ENCODE results near the gene BEST1. TPM values are rescaled to one million over a fixed set of nuclear protein-coding genes. Genes with fewer than 3 reads are reported as not detected.

BEST1 gene
- total RNA-seq, 3 donors from 2014 or later, result not detected

Other genes with a start within 250 kb of the BEST1 start
- 1 to 10 TPM in 1 of 3 donors, under 1 TPM in 2; 0.08 to 1.1 (median 0.24) TPM for gene MYRF, start 197.7 kb upstream of the BEST1 start, total RNA-seq
- gene TMEM258, start 157.8 kb upstream of the BEST1 start, total RNA-seq, result 100 to 1,000 TPM; 139 to 143 (median 142) TPM
- gene FEN1, start 157.4 kb upstream of the BEST1 start, total RNA-seq, result 100 to 1,000 TPM in 1 of 3 donors, 10 to 100 TPM in 2; 92.8 to 108 (median 94.2) TPM
- gene FADS1, start 133.3 kb upstream of the BEST1 start, total RNA-seq, result 1 to 10 TPM; 2.1 to 3.5 (median 3.3) TPM
- gene FADS2, start 122.1 kb upstream of the BEST1 start, total RNA-seq, result 1 to 10 TPM; 2.5 to 3.6 (median 3.1) TPM
- 1 to 10 TPM; 2.6 to 4.1 (median 2.8) TPM for gene FADS3, start 58.8 kb upstream of the BEST1 start, total RNA-seq
- 1 to 10 TPM in 1 of 3 donors, under 1 TPM in 1, not detected in 1; 0.15 to 1.4 TPM for gene RAB3IL1, start 32.8 kb upstream of the BEST1 start, total RNA-seq
- gene FTH1, start 17.3 kb downstream of the BEST1 start, total RNA-seq, result 100 to 1,000 TPM; 351 to 505 (median 363) TPM
- gene INCENP, start 173.7 kb downstream of the BEST1 start, total RNA-seq, result 10 to 100 TPM; 29.9 to 36.3 (median 32.8) TPM
- not detected for gene SCGB1D1, start 239.9 kb downstream of the BEST1 start, total RNA-seq

All from activated T-cell treated with anti-CD3 and anti-CD28 coated beads, Interleukin-2, amount 50 U/mL, for 4 hours (primary cell).